Hepatocyte (in vitro differentiated cells): ENCODE measurements around the gene MEG3. TPM values are rescaled to one million over a fixed set of nuclear protein-coding genes. Genes with fewer than 3 reads are reported as not detected.

Experiments used
- DNase-seq: peaks from one replicate; pipeline ENCODE4 v3.0.0-alpha.2; 2016; ENCODE audit warnings: low spot score
- H2AFZ ChIP-seq: fragments of 200-600 bp; sonication (generic); 2 replicates; pipeline ENCODE4 v1.6.0; 2016; ENCODE audit warnings: antibody characterized with exemption, mild to moderate bottlenecking
- H3K27ac ChIP-seq: fragments of 200-600 bp; sonication (generic); 2 replicates; pipeline ENCODE4 v1.5.1; 2016; ENCODE audit warnings: mild to moderate bottlenecking
- H3K27me3 ChIP-seq: fragments of 200-600 bp; sonication (generic); 2 replicates; pipeline ENCODE4 v1.6.1; 2016
- H3K36me3 ChIP-seq: fragments of 200-600 bp; sonication (generic); replicated peaks from 2 replicates; pipeline ENCODE4 v1.5.1; 2016; ENCODE audit warnings: low read depth; ENCODE audit not compliant: insufficient read depth
- H3K4me1 ChIP-seq: fragments of 200-600 bp; sonication (generic); 2 replicates; pipeline ENCODE4 v1.5.1; 2016; ENCODE audit warnings: mild to moderate bottlenecking, moderate library complexity; ENCODE audit not compliant: insufficient read depth
- H3K4me2 ChIP-seq: fragments of 200-600 bp; sonication (generic); 2 replicates; pipeline ENCODE4 v1.6.0; 2016
- H3K4me3 ChIP-seq: fragments of 200-600 bp; sonication (generic); 2 replicates; pipeline ENCODE4 v1.5.1; 2016; ENCODE audit warnings: mild to moderate bottlenecking
- H3K79me2 ChIP-seq: fragments of 200-600 bp; sonication (generic); 2 replicates; pipeline ENCODE4 v1.6.0; 2017; ENCODE audit warnings: mild to moderate bottlenecking
- H3K9me2 ChIP-seq: fragments of 200-600 bp; sonication (generic); replicated peaks from 2 replicates; pipeline ENCODE4 v1.6.0; 2017; ENCODE audit warnings: mild to moderate bottlenecking; ENCODE audit not compliant: insufficient read depth
- H3K9me3 ChIP-seq: fragments of 200-600 bp; sonication (generic); 2 replicates; pipeline ENCODE4 v1.5.1; 2016; ENCODE audit warnings: low read depth, mild to moderate bottlenecking
- H4K20me1 ChIP-seq: fragments of 200-600 bp; sonication (generic); 2 replicates; pipeline ENCODE4 v1.6.0; 2016; ENCODE audit warnings: mild to moderate bottlenecking; ENCODE audit not compliant: insufficient read depth, poor library complexity, severe bottlenecking
- CTCF ChIP-seq: fragments of 200-600 bp; sonication (generic); IDR thresholded peaks from 2 replicates; pipeline ENCODE4 v1.5.1; 2016; ENCODE audit warnings: antibody characterized with exemption, mild to moderate bottlenecking; ENCODE audit not compliant: poor library complexity
- EZH2 ChIP-seq: fragments of 200-600 bp; sonication (generic); IDR thresholded peaks from 2 replicates; pipeline ENCODE4 v1.6.1; 2016; ENCODE audit warnings: antibody characterized with exemption, mild to moderate bottlenecking, borderline replicate concordance
- EZH2phosphoT487 ChIP-seq: fragments of 200-600 bp; sonication (generic); IDR thresholded peaks from one replicate; pipeline ENCODE4 v1.6.1; 2018; ENCODE audit warnings: antibody characterized with exemption, mild to moderate bottlenecking, low read depth, moderate library complexity; ENCODE audit not compliant: unreplicated experiment, severe bottlenecking
- WGBS: methylation state at CpG from one replicate; pipeline ENCODE4 v1.1.6; 2016; ENCODE audit warnings: low lambda C conversion rate; ENCODE audit errors: missing lambda C conversion rate; 5-methylcytosine and 5-hydroxymethylcytosine counted together
- polyA plus RNA-seq: library from polyadenylated mRNA; unstranded; fragments of >200 nt; fragmentation: Nextera tagmentation; extraction: Ambion mirVana; gene quantifications from 2 replicates; pipeline ENCODE4 v1.2.1, GENCODE V29; 2016
- total RNA-seq: library from RNA; depleted of rRNA; stranded (reverse); fragments of >200 nt; gene quantifications from 2 replicates; pipeline ENCODE4 v1.2.3, GENCODE V29; 2014

The MEG3 gene
- total and polyA plus RNA-seq, 2 experiments from 2014 or later, result not detected

DNA sequence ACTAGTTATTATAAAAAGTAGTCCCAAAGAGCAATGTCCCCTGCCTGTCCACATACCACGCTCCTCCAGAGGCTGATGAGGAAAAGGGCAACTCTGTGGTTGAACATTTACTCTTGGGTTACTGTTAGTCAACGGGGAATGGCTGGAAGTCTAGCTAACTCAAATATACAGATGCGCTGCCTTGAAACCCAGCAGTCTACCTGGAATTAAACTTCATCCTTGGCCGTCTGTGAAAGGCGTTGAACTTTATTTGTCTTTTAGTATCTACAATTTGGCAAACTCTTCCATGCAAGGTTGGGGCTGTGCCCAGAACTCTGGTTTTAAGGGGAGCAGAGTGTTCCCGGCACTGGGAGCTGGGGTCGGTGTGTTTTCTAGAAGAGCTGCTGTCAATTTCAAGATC lies 3.9 kb upstream of the MEG3 start:
- Histone ChIP-seq H4K20me1 (no peaks in the 10 kb centered on the region), H2AFZ (no peak overlapping the region), H3K79me2 (no peaks in the 10 kb centered on the region), H3K27me3 (no peaks in the 10 kb centered on the region), H3K9me3 (no peaks in the 10 kb centered on the region), H3K4me2 (peak overlapping the region; percentile 19), H3K4me3 (no peak overlapping the region), H3K4me1 (peaks cover 47% of the 10 kb centered on the region), H3K9me2 (no peaks in the 10 kb centered on the region), H3K36me3 (no peaks in the 10 kb centered on the region), H3K27ac (peak overlapping the region; percentile 87)
- no peak for DNase-seq
- WGBS, result 56% methylated on average over 7 of the region's 7 CpGs
- TF ChIP-seq CTCF (no peak), EZH2phosphoT487 (no peak), EZH2 (no peak)

DNA sequence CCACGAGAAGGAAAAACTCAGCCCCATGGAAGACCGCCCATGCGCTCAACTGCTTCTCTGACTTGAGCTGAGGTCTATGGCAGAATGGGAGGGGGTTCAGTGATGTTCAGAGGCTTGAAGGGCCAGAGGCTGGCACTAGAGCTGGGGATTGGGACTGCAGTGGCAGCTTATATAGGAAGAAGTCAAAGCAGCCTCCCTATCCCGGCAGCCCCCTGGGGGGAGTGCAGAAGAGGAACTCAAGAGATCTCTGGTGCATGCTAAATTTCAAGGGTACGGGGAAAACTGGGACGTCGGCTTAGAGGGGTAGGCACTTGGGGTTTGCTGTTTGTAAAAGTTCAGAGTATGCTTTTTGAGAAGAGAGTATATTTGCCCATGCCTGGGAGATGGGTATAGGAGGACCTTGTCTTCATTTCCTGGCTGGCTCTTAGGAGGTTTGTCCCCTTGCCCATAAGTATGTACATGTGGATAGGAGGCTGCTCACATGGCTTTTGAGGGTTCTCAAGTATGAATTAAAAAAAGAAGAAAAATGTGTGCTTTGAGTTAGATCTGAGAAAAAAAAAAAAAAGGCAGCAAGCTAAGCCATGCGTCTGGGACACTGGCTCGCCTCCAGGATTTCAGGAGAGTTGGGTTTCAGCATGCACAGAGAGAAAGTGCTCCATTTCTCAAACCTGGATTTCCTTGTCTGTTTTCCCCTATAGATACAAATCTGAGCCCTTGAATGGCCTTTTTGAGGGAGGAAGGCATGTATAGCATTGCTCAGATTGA lies 3.2 kb upstream of the MEG3 start:
- Histone ChIP-seq H3K4me2 (peak overlapping the region; percentile 35), H3K36me3 (no peaks in the 10 kb centered on the region), H3K4me3 (no peak overlapping the region), H3K27ac (peak overlapping the region; percentile 87), H4K20me1 (no peaks in the 10 kb centered on the region), H3K9me3 (no peaks in the 10 kb centered on the region), H3K27me3 (no peaks in the 10 kb centered on the region), H3K4me1 (peaks cover 41% of the 10 kb centered on the region), H2AFZ (no peak overlapping the region), H3K9me2 (no peaks in the 10 kb centered on the region), H3K79me2 (no peaks in the 10 kb centered on the region)
- peak; percentile 68 for DNase-seq
- TF ChIP-seq EZH2phosphoT487, result no peak
- TF ChIP-seq EZH2, result no peak
- TF ChIP-seq CTCF, result no peak
- 71% methylated on average over 9 of the region's 9 CpGs for WGBS

DNA sequence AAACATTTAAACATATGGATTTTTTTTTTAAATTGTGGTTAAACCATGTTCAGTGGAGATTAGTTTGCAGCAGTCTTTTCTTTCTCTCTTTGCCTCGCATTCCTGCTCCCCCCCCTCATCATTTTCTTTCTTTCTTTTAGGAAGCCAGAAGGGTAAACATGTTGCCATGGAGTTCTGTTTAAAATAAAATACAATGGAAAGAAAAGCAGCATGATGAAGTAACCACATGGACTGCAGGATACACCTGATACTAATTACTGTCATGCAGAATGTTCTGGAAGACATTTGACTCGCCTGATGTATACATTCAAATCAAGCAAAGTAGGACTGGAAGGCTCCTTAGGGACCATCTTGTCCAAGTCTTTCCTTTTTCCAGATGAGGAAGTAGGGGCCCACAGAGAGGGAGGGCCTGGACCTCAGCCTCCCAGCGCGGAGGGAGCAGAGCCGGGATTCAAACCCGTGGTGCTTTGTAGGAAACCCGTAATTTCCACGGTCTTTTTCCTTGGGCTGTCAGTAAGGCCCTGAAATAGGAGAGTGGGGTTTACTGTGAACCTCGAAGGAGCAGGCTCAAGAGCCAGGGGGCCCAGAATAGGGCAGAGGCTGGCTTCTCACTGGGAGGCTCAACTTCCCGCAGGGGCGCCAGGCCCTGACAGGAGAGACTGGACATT lies 2.4 kb upstream of the MEG3 start:
- Histone ChIP-seq H2AFZ (no peak overlapping the region), H3K27me3 (no peaks in the 10 kb centered on the region)
- 71% methylated on average over 11 of the region's 11 CpGs for WGBS

More for the DNA sequence above, 2.4 kb upstream of the MEG3 start:
- H3K36me3 ChIP-seq, result no peaks in the 10 kb centered on the region
- H3K79me2 ChIP-seq, result no peaks in the 10 kb centered on the region
- no peaks in the 10 kb centered on the region for H4K20me1 ChIP-seq
- H3K4me2 ChIP-seq, result peak overlapping the region; percentile 35
- TF ChIP-seq CTCF (no peak), EZH2phosphoT487 (no peak), EZH2 (no peak)
- peak; percentile 52 for DNase-seq
- H3K27ac ChIP-seq, result peak overlapping the region; percentile 87
- peaks cover 35% of the 10 kb centered on the region for H3K4me1 ChIP-seq
- H3K9me3 ChIP-seq, result no peaks in the 10 kb centered on the region
- no peak overlapping the region for H3K4me3 ChIP-seq
- no peaks in the 10 kb centered on the region for H3K9me2 ChIP-seq
